HG03460 (cell line): ENCODE measurements around the gene IGSF1.

Experiments
- ATAC-seq: cut with Tn5 transposase; IDR thresholded peaks from one replicate; pipeline ENCODE4 v1.9.1; 2021; ENCODE audit not compliant: unreplicated experiment

Gene IGSF1, protein sequence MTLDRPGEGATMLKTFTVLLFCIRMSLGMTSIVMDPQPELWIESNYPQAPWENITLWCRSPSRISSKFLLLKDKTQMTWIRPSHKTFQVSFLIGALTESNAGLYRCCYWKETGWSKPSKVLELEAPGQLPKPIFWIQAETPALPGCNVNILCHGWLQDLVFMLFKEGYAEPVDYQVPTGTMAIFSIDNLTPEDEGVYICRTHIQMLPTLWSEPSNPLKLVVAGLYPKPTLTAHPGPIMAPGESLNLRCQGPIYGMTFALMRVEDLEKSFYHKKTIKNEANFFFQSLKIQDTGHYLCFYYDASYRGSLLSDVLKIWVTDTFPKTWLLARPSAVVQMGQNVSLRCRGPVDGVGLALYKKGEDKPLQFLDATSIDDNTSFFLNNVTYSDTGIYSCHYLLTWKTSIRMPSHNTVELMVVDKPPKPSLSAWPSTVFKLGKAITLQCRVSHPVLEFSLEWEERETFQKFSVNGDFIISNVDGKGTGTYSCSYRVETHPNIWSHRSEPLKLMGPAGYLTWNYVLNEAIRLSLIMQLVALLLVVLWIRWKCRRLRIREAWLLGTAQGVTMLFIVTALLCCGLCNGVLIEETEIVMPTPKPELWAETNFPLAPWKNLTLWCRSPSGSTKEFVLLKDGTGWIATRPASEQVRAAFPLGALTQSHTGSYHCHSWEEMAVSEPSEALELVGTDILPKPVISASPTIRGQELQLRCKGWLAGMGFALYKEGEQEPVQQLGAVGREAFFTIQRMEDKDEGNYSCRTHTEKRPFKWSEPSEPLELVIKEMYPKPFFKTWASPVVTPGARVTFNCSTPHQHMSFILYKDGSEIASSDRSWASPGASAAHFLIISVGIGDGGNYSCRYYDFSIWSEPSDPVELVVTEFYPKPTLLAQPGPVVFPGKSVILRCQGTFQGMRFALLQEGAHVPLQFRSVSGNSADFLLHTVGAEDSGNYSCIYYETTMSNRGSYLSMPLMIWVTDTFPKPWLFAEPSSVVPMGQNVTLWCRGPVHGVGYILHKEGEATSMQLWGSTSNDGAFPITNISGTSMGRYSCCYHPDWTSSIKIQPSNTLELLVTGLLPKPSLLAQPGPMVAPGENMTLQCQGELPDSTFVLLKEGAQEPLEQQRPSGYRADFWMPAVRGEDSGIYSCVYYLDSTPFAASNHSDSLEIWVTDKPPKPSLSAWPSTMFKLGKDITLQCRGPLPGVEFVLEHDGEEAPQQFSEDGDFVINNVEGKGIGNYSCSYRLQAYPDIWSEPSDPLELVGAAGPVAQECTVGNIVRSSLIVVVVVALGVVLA (N-terminal part only)

DNA sequence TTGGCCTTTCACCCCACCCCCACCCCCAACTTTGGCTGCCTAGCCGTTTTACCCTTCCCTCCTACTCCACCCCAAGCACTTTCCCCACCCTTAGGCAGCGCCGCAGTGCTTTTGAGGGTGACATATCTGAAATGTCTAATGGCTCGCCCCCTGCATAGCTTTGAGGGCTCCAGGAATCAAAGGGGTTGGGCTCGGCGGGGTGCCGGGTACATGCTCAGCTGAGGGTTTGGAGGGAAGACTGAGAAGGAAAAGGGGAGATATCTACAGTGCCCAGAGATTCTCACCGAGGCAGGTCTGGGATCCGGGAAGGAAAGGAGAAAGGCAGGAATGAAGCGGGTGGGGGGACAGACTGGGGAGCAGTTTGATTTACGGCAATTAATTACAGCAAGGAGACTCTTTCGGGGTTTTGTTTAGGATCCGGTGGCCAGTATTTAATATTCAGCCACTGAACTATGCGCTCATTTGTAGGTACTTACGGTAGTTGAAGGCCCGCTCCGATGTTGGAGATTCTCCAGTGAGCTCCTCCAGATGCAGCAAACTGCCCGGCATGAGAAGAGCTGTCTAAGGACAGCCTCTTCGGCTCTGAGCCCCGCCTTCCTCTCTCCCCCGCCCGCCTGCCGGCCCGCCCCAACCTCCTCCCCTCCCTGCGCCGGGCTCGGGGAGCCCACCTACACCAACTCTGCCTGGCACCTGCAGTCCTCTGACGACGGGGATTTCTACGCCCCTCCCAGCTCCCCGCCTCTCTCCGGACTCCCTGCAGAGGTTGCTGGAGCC is at the start of gene IGSF1:
Gene IGSF1 (minus strand): TSS at position 569 of the 774 bp plus-strand sequence. CDS start 2,632 bp downstream, outside the sequence.
- no peak for ATAC-seq

DNA sequence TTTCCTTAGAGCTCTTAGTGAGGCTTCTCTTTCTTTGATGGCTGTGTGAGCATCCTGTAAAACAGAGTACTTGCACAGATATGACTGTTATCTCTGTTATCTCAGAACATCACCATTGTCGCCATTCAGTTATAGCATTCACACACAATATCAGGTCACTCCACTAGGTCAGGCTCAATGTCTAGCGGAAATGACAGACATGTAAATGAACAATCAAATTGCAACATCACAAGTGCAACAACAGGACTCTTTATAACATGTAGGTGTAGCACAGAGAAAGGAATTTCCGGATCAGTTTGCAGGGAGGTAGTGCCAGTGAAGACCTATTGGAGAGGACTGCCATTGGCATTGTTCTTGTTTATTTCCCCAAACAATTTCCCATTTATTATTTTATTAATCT is 43.2 kb upstream of the IGSF1 start:
- no peak for ATAC-seq

DNA sequence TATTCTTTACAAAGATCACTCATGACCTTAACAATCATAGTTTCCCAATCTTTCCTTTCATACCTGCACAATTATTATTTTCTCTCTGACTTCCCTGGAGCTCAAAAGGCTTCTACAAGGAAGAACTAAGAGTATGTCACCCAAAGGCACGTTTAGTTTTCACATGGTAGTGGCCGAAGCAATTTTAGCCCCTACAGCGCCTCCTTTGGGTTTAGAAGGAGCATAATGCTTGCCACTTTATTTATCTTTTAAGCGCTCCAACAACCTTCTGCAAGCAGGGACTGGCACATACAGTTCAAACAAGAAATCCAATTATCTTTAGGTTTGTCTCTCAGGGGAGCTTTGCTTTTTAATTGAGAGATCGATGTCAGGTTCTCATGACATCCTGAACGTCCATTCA is 42.0 kb upstream of the IGSF1 start:
- no peak for ATAC-seq

DNA sequence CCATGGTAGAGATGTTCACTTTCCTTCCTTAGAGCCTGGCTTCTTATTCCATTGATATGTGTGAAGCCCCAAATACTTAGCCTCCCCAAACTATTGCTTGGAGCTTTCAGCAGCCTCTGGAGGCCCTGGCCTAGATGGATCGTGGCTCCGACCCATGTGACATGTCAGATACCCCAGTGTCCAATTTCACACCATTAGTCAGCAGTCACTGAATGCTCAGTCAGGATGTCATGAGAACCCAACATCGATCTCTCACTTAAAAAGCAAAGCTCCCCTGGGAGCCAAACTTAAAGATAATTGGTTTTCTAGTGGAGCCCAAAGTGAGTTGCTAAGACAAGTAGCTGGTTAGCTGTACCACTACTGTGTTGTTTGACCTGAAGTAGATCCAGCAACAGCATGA is 41.6 kb upstream of the IGSF1 start:
- ATAC-seq: no peak

DNA sequence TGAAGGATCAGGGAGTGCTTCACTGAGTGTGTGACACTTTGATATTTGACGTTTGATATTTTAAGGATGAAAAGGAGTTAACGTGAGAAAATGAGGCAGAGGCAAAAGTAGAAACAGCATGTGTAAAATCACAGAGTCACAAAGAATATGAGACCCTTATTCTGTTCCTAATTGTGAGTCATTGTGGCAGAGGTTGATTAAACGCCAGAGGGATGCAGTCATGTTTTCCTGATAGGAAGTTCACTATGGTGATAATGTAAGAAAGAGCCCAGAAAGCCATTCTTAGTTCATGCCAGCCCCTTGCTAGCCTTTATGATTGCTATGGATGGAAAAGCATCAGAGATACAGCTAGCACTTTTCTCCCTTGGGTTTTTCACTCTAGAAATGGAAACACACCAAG is 33.5 kb upstream of the IGSF1 start:
- no peak for ATAC-seq

DNA sequence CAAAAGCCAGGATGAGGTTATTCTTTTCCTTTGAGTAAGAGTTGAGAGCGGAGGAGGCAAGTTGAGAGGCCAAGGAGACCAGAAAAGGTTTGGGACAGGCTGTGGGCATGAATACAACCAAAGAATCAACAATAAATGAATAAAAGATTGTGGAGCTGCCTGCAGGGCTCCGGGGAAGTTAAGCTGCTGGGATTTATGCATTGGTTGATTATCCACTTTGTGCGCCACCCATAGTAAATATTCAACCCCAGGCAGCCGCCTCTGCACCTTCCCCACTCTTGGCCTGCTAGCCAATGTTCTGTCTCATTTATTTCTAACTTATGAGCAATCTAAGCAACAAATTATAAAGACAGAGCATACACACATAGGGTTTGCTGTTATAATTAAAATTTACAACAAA is 28.2 kb upstream of the IGSF1 start:
- no peak for ATAC-seq

DNA sequence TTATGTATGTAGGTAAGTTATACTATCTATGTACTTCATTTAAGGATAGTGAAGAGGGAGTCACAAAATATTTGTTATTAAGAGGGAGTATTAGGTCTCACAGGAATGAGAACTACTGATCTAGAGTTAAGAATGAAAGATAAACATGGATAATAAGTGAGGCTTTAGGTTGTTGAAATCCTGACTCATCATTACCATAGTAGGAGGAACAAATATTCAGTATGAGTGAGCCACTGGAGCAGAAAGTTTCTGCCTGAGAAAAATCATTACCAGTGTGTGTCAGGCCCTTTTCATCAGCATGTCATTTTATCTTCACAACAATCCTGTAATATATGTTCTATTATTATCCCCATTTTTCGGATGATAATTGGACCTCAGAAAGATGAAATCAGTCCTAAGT is 27.2 kb upstream of the IGSF1 start:
- no peak for ATAC-seq

DNA sequence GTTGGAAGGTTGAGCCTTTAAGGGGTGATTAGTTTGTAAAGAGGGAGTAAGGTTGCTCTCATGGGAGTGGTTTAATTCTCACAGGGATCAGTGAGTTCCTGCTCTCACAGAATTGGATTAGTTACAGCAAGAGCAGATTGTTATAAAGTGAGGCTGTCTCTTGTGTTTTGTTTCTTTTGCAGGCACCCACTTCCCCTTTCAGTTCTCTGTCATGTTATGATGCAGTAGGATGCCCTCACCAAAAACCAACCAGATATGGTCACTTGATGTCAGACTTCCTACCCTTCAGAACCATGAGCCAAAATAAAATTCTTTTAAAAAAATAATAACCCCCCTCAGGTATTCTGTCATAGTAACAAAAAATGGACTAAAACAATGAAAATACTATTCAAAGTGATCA is 19.9 kb upstream of the IGSF1 start:
- ATAC-seq: no peak

DNA sequence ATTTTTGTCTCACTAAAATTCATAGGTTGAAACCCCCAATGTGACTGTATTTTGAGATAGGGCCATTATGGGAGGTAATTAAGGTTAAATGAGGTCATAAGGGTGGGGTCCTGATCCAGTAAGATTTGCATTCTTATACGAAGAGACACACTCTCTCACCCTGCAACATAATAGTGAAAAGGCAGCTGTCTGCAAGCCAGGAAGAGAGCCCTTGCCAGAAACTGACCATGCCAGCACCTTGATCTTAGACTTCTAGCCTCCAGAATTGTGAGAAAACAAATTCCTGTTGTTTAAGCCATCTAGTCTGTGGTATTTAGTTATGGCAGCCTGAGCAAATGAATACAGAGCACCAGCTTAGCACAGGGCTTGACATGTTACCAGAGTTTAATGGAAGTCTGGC is 17.5 kb upstream of the IGSF1 start:
- no peak for ATAC-seq

DNA sequence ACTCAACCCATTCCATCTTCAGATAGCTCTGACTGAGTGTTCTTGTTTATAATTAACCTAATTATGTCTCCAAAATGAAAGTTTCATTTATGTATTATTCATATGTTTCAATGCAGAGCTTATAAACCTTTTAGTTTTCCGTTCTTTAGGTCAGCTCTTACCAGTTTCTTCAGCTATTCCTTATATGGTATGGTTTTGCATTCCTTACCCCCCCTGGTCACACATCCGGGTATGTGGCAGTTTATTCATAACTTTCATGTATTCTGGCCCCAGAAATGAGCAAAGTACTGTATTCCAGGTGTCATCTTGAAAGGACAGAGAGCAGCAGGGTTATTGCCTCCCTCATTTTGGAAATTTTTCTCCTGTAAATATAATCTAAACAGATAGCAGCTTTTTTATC is 16.8 kb upstream of the IGSF1 start:
- ATAC-seq: no peak

DNA sequence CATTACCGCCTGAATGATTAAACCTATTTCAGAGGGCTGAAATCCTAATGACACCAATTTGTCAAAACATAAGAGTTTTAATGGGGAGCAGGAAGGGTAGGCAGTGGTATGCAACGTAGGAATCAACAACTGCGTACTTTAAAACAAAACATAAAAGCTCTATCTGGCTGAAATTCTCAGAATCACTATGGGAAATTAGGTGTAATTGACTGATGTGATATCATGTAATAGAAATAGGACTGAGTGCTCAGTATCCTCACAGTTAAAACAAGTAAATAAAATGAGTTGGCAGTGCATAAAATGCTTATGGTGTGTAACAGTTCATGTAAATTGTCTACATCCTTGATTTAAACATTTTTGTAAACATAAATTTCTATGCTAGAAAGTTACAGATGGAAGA is 13.6 kb upstream of the IGSF1 start:
- no peak for ATAC-seq

DNA sequence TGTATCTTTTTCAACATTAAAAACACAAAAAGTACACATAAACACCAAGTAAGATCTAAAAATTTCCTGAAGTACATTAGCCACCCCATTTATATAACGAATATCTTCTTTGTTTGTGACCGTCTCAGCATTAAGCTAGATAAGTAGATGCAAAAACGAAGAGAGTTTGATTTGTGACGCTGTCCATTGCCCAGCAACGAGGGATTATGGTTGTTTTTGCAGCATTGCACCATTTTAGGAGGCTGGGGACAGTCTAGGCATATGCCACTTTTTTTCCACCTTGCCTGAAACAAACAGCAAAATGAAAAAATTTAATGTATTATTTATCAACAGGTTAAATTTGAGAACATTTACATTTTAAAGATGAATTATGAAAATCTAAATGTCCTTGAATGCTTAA is 12.0 kb upstream of the IGSF1 start:
- no peak for ATAC-seq

DNA sequence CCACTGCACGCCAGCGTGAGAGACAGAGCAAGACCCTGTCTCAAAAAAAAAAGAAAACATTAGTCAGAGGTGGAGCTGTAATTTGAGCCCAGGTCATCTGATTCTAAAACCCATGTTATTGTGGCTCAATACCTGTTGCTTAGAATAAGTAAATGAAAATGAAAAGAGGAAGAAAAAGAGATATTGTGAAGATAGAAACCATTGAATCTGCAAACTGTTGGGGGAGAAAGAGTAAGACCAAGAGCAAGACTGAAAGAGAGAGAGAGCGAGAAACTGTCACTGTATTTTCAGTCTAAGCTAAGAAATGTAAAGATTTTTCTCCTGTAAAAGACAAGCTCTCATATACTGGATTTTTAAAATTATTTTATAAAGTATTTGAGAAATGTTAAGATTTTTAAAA is 9.7 kb upstream of the IGSF1 start:
- no peak for ATAC-seq

DNA sequence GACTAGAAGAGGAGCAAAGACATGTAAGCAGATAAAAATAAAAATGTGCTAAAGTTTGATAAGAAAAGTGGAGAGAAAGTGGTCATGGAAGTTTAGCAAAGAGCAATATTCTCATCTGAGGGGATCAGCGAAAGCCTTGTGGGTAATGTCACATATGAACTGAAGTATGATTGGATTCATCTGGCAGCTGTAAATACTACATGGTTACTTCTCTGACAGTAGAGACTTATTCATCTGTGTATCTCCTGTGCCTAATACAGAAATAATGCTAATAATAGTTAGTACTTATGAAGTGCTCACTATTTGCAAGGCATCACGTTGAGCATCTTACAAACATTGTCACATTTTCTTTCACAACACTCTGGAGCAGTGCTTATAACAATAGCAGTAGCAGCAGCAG is 8.9 kb upstream of the IGSF1 start:
- no peak for ATAC-seq

DNA sequence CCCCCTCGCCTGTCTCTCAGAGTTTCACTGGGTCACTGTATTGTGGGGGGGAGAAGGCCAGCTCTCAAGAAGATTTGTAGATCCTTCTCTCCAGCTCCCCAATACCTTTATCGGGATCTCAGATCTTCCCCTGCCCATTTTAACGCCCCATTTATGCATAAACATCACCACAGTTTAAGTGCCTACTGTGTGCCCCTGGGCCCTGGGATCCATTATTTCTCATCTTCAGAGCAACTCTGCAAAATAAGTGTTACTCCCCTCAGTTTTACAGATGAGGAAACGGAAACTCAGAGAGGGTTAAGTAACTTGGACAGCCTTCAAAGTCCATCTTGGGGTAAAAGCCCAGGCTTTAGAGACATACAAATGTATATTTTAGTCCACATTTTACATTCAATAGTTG is 421 bp upstream of the IGSF1 start:
- ATAC-seq: no peak

DNA sequence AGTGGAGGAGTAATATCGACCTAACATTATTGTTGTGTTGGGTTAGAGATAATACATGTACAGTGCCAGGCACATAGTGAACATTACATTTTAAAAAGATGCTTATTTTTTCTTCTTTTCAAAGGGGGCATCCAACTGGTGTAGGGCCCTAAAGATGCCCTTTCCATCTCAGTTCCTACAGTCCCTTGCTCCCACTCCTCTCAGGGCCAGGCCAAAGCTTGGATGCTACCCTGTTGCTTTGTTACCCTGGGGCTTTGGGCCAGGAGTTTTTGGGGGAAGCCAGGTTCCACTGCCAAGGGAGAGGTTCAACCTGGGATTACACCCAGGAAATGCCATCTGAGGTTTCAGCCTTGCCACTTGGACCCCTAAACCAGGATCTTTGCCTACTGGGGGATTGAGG is 918 bp downstream of the IGSF1 start:
- no peak for ATAC-seq

DNA sequence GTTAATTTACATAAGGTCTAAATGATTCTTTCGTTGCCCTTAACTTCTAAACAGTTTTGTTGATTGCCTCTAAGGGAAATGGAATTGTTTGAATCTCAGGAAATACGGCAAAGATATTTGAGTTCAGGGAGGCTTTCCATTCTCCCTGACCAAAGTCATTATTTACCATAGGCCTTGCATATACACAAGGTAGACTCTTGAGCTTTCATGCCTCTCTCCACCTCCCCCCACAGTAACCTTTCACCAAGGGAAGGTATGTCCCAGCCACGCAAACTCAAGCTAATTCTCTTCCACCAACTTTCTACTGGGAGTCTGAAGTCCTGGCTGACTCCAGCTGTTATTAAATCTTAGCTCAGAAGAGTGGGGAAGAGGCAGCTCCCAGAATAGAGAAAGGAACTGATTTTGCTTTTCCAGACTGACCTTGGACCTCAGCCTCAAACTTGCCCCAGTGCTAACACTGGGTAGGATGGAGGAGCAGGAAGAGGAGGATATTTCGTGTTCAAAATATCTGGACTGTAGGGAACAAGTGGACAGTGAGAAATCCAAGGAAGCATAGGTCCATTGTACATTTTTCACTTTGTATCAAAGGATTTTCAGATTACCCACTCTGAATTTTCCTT is 1.4 kb downstream of the IGSF1 start:
- ATAC-seq: no peak

DNA sequence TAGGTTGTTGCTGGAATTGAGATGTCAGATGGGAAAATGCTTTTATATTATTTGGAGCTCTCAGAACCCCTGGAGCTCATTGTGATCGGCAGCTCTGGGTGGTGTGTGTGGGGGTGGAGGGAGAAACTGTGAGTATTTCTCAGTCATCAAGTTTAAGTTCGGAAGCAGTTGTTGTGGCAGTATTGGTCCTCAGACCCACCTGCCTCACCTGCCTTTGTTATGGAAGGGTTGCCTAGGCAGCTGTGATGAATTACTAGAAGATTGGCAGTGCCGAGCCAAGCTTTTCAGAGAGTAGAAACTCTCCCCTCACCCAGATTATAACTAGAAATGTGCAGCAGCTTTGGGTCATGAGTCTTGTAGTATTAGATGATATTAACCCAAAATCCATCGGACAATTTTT is 9.5 kb downstream of the IGSF1 start:
- no peak for ATAC-seq

DNA sequence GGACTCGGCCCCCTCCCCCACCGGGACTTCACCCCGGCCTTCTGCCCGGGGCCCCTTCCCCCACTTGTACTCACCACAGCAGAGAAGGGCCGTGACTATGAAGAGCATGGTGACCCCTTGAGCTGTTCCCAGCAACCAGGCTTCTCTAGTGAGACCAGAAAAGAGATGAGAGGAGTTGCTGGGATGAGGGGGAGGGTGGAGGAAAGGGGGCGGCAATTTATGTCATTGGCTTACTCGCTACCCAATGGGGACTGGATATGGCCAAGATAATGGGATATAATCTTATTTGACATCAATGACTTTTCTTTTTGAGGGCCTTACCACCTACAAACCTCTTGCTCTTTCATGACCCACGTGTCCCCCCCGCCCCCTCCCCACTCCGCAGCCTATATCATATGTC is 9.9 kb downstream of the IGSF1 start:
- ATAC-seq: no peak

DNA sequence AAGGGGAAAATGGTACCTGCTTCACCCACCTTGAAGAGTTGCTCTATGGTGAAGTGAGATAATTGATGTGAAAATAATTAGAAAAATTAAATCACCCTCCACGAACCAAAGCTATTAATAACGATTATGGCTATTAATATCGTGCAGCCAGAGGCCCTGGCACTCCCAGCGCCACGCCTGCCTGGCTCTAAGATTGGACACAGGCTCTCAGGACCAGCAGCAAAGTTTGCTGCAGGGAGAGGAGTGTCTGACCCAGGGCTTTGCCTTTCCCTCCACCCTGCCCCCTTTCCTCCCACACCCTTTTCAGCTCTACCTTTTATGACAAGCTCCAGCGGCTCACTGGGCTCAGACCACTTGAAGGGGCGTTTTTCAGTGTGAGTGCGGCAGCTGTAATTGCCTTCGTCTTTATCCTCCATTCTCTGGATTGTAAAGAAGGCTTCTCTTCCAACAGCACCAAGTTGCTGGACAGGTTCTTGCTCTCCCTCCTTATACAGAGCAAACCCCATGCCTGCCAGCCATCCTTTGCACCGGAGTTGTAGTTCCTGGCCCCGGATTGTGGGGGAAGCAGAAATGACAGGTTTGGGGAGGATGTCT is 11.5 kb downstream of the IGSF1 start:
- ATAC-seq: no peak
